ENCODE measurements around the gene DMXL1.

DNA sequence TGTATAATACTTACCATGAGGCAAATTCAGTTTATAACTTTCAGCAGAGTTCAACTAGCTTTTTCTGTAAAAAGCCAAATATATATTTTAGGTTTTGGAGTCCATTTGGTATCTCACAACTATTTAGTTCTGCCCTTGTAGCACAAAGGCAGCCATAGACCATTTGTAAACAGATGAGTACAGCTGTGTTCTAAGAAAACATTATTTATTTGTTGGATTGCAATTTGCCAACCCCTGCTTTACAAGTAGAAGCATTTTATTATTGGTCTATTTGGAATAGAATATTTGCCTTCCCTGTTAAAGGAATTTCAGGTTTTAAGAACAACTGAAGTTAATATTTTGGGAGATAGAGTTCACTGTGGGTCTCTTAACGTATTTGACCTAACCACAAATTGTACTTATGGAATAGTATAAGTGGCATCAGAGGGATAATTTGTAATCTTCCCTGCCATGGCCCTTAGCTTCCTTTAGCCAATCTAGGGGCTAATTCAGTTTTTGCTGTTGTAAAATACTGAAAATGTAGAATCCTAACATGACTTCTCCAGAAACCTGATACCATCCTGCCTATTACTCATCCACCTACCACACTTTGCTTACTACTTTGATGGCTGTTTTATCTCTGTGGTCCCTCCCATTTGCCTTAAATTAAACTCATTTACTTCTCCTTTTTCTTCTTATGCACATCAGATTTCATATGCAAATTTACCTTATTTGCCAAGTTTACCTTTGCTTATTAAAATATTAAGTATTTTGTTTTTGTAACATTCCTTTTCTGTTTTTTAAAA, 109.2 kb downstream of the DMXL1 start:
- TF ChIP-seq, protein P1, sequence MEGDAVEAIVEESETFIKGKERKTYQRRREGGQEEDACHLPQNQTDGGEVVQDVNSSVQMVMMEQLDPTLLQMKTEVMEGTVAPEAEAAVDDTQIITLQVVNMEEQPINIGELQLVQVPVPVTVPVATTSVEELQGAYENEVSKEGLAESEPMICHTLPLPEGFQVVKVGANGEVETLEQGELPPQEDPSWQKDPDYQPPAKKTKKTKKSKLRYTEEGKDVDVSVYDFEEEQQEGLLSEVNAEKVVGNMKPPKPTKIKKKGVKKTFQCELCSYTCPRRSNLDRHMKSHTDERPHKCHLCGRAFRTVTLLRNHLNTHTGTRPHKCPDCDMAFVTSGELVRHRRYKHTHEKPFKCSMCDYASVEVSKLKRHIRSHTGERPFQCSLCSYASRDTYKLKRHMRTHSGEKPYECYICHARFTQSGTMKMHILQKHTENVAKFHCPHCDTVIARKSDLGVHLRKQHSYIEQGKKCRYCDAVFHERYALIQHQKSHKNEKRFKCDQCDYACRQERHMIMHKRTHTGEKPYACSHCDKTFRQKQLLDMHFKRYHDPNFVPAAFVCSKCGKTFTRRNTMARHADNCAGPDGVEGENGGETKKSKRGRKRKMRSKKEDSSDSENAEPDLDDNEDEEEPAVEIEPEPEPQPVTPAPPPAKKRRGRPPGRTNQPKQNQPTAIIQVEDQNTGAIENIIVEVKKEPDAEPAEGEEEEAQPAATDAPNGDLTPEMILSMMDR (IDR thresholded peaks at IDR 0.05), result no peak
- TF ChIP-seq POLR2A (IDR thresholded peaks at IDR 0.05), result no peak
- TF ChIP-seq POLR2AphosphoS5 (IDR thresholded peaks at IDR 0.05; ENCODE audit: insufficient read depth in 1 of 2, low read depth in 1 of 2), result no peak

Measured in vagina (tissue), 2 donors.